NCI-H510A (cell line): ENCODE results near the gene MAP1B.

Experiments
- DNase-seq: peaks from one replicate; lab custom pipeline; 2025; lab: John Stamatoyannopoulos, UW

Gene MAP1B

GRCh38 chr5:72133212-72133990 lies 26.1 kb downstream of the MAP1B start:
- no peak for DNase-seq

GRCh38 chr5:72134226-72134899 lies 27.1 kb downstream of the MAP1B start:
- DNase-seq = no peak

GRCh38 chr5:72137826-72138409 lies 30.6 kb downstream of the MAP1B start:
- DNase-seq = no peak

- DNase-seq = no peak
Observed at GRCh38 chr5:72138943-72139521, 31.8 kb downstream of the MAP1B start.

DNA sequence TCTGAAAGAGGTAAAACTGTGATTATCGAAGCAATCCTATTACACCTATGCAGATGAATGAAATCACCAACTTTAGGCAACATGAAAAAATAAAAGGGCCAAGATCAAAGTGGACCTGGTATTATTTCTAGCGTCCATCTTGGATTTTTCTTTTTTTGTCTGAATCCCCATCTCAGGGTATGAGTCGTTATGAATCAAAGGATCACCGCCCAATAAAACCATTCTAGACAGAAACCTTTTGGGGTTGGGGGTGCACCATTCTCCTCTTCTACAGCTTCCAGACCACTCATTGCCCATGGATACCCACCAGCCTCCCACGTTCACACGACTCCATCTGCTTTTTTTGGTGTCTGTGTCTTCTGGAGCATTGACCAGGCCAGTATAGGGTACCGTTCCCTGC lies 33.4 kb downstream of the MAP1B start:
- DNase-seq = no peak

DNA sequence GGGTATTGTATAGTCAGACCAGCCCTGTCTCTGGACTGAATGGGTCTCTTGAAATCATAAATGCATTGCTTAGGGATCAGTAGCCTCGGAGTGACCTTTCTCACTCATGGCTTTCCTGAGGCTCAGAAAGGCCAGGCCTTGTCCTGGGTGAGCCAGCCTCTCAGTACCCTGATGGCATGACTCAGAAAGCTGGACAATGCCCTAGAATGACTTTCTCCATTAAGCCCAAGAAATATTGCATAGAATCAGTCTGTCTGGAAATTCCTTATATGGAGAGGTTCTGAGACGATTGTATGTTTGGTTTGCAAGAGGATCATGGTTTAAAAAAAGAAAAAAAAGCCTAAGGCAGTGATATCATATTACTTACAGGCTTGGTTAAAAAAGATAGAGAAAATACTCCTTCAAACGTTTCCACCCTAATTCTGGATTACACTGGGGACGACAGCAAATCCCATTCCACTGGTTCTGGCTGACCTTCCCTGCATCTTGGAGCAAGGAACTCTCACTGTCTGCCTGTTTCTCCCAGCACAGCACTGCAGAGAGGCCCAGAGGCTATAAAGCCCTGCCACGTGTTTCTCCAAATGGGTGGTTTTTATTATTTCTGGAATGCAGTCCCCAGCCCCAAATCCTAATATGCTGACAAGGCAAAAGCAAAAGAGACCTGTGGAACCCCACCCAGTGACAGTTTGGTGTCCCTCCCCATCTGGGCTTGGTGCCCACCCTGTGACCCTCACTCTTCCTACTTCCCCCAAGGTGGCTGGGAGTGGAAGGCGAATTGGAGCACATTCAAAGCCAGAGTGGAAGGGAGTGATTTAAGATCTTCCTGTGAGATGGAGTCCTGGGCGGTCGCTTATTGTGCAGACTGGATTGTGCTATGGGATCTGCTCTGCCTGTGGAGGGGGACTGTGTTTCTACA lies 34.4 kb downstream of the MAP1B start:
- DNase-seq = no peak

- DNase-seq = no peak
Observed at GRCh38 chr5:72144762-72145161, 37.5 kb downstream of the MAP1B start.

DNA sequence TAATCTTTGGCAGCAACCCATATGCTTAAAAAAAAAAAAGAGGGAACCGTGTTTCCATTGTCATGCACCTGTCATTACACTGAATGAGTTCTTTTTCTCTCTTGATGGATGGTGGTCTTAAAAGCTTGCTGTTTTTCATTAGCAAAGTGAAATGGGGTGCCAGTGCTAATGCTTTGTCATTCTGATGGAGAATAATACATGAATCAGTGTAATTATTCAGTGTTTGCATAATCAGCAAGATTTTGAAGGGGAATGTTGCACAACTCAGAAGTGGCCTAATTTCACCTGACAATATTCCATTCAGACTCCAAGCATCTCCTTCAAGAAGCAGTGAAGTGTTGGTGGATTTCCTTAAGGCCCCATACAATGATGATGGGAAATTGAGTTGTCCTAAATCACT lies 38.1 kb downstream of the MAP1B start:
- DNase-seq = no peak

- DNase-seq = no peak
Observed at GRCh38 chr5:72146056-72146455, 38.8 kb downstream of the MAP1B start.

DNA sequence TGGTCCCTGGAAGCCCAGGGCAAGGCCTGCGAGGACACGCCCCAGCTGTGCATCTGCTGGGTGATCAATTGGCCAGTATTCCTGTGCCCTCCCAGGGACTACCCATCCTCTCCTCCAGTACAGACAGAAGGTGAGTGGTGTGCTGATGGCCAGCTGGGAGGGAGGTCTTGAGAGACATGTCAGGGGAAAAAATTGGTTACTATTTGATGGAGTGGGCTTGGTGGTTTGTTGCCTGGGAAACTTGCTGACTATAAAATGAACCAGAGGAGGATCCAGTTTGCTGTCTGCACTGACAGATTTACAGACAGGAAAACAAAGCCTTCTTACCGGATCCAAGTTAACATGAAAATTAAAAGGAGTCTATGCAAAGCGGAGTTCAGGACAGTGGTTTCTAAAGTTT lies 40.3 kb downstream of the MAP1B start:
- no peak for DNase-seq

DNA sequence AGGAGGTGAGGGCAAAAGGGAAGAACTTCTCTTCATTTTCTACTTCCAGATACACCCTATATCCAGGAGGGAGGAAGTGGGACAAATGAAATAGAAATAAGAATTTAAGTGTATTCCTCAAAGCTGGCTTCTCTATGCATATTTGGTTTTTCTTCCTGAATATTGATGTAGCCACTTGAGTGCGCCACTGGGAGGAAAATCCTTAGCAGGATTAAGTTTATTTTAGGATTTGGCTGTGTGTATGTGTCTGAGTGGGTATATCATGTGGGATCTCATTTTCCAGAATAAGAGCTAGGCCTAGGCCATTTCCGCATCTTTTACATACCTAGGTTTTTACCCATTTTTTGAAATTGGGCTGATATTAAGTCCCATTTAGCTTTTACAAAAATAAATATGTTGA lies 42.5 kb downstream of the MAP1B start:
- DNase-seq = no peak

DNA sequence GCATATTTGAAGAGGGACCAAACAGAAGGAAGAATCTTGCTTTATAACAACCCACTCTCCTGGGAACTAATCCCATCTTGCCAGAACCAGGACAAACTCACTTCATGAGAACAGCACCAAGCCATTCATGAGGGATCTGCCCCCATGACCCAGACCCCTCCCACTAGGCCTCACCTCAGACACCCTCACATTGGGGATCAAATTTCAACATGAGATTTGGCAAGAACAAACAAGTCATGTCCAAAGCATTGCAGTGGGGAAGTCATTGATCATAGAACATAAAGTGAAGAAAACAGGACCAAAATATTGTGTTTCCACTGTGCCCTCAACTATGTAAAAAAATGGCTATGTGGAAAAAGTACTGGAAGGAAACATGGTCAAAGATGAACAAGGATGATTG lies 43.9 kb downstream of the MAP1B start:
- DNase-seq = no peak

DNA sequence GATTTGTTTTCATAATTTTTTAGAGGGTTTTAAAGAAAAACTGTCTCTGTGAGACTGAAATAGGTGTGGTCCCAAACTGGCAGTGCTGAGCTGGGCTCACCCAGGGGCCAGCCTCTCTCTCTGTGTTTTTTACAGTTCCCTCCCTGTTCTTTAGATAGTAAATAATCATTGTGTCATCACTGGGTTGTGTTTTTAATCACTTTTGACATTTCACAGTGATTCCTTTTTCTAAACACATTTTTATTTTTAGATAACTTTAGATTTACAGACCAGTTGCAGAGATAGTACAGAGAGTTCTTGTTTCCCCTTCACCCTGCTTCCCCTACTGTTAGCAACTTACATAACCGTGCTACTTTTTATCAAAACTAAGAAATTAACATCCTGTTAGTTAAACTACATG lies 44.4 kb downstream of the MAP1B start:
- no peak for DNase-seq

- no peak for DNase-seq
Observed at GRCh38 chr5:72152545-72152944, 45.3 kb downstream of the MAP1B start.

GRCh38 chr5:72153551-72153950 lies 46.3 kb downstream of the MAP1B start:
- no peak for DNase-seq

DNA sequence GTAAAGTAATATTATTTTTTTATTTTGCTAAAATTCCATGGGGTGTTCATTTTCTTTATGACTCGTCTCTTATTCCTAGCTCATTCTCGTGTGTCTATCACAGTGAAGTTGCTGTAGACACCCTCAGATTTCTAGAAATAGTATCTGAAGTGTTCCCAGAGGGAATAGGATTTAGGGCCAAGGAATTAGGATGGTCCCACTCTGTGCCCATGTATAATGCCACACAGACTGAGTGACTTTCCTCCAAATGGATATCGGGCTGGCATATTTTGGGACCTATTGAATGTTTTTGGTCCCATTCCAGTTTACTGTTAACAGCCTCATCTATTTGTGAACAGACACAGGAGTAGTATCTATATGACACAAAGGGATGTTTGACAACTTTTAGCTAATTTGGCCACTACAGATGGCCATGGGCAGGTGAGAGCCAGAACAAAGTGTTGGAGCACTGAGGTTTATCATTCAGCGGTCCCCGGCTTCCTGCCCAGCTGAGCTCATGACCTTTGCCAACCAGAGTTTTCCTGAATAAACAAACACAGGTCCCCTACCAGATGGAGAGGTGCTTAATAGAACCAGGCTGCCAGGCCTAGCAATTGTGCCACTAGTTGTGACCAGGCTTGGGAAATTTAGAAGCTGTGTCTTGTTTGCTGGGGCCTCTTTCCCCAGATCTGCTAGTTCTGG lies 46.9 kb downstream of the MAP1B start:
- no peak for DNase-seq

DNA sequence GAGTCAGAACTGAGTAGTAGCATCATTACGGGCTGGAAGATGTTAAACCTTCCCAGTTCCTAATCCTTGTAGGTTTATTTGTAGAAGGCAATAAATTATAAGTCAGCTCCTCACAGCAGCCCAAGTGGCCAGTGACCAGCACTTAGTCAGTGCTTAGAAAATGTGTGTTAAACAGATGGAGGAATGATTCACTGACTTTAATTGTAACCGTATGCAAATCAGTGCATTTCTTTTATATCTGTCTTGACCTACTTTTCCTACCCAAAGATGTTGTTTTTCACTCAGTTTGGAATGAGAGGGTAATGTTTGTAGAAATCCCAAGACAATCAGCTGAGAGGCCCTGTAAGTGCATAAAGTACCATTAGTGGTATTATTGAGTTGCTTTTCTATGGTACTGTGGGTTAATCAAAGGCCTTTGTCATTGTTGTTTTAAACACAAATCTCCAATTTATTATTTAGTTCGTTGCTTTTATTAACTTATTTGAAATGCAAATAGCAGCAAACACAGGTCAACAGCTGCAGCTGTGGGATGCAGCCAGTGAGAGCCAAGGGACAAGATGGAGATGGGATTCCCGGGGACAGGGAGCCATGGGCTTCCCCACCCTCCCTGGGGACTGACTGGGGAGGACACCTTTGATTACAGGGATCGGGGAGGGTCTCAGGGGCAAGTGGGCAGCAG lies 49.8 kb downstream of the MAP1B start:
- no peak for DNase-seq

- no peak for DNase-seq
Observed at GRCh38 chr5:72157625-72157962, 50.3 kb downstream of the MAP1B start.

DNA sequence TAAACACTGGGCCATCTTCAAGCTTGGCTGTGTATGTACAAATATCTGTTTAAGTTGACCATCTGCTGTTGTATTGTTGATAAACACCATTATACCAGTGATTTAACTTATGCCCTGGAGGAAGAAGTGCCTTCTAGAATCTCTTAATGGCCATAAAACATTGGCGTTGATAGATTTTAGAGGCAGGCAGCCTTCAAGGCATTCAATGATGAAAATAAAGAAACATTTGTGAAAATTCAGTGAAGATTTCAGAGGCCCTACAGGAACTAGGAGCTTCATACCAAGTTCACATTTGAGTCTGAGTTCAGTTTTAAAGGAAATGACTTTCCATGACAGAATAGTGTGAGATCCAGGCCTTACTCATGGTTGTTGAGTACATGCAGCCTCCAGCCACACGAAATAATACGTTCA lies 52.2 kb downstream of the MAP1B start:
- DNase-seq = no peak

DNA sequence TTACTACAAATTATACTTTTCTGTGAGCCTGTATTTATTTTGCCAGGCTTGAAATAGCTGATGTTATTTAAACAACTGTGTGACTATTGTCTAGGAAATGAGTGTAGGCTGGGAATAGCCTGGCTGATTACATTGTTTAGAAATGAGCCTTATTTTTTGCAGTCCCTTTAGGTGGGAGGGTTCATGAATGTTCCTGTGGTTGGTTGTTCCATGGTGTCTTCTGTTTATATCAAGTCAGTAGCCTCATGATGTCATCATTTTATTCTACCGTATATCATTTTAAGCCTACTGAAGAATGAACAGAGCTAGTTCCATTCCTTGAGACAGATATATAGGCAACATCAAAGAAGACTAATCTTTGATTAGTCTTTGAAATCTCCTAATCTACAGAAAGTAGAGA lies 53.1 kb downstream of the MAP1B start:
- DNase-seq = no peak

- DNase-seq = no peak
Observed at GRCh38 chr5:72160959-72161358, 53.7 kb downstream of the MAP1B start.
